Smooth muscle cell of trachea (primary cell): Measurements from ENCODE around the gene GJC3. TPM values are rescaled to one million over a fixed set of nuclear protein-coding genes. Genes with fewer than 3 reads are reported as not detected.

ENCODE experiments used
- total RNA-seq: library from RNA; depleted of rRNA; stranded (reverse); fragments of >200 nt; gene quantifications from 2 replicates; pipeline ENCODE4 v1.2.1, GENCODE V29; 2014

The GJC3 gene
- not detected in 2 replicates for total RNA-seq

GRCh38 chr7:99928994-99929729, at the start of gene GJC3:
Gene GJC3, minus strand, starts transcription at chr7:99929620. Its CDS starts 0 bp downstream, at chr7:99929620.

GRCh38 chr7:99975782-99976521, 46.5 kb upstream of the GJC3 start, which contains the start of gene AZGP1:
Gene AZGP1, minus strand, starts transcription at chr7:99976031. Its CDS starts 11 bp downstream, at chr7:99976020.

GRCh38 chr7:99918959-99919813, 10.2 kb downstream of the GJC3 start, which contains the start of gene TRIM4:
Gene TRIM4, minus strand, starts transcription at chr7:99919530. Its CDS starts 129 bp downstream, at chr7:99919401.

GRCh38 chr7:99876933-99877332, 52.5 kb downstream of the GJC3 start, which contains the start of gene OR2AE1:
Gene OR2AE1, minus strand, starts transcription at chr7:99877033. Its CDS starts 0 bp downstream, at chr7:99877033.

Other genes with a start within 250 kb of the GJC3 start
- 0.17 and 0.44 TPM in 2 replicates for gene CYP3A5, start 249.6 kb downstream of the GJC3 start, total RNA-seq
- gene CYP3A7, start 194.4 kb downstream of the GJC3 start, total RNA-seq: 0.33 TPM in 1 of 2 replicates, not detected in the other
- not detected in 2 replicates for gene CYP3A4, start 145.4 kb downstream of the GJC3 start, total RNA-seq
- not detected in 2 replicates for gene CYP3A43, start 101.6 kb downstream of the GJC3 start, total RNA-seq
- gene OR2AE1, start 52.6 kb downstream of the GJC3 start, total RNA-seq: not detected in 2 replicates
- gene TRIM4, start 10.1 kb downstream of the GJC3 start, total RNA-seq: 38.3 and 46.0 TPM in 2 replicates
- gene AZGP1, start 46.4 kb upstream of the GJC3 start, total RNA-seq: not detected in 2 replicates
- gene ZKSCAN1, start 86.0 kb upstream of the GJC3 start, total RNA-seq: 44.7 and 48.1 TPM in 2 replicates
- 10.2 and 13.9 TPM in 2 replicates for gene ZSCAN21, start 120.2 kb upstream of the GJC3 start, total RNA-seq
- 24.9 and 32.3 TPM in 2 replicates for gene ZNF3, start 152.1 kb upstream of the GJC3 start, total RNA-seq
- gene COPS6, start 159.3 kb upstream of the GJC3 start, total RNA-seq: 74.6 and 113 TPM in 2 replicates
- gene MCM7, start 171.8 kb upstream of the GJC3 start, total RNA-seq: 16.7 and 118 TPM in 2 replicates
- 33.2 and 53.1 TPM in 2 replicates for gene AP4M1, start 172.0 kb upstream of the GJC3 start, total RNA-seq
- gene TAF6, start 189.7 kb upstream of the GJC3 start, total RNA-seq: 65.5 and 69.7 TPM in 2 replicates
- gene CNPY4, start 190.0 kb upstream of the GJC3 start, total RNA-seq: 31.3 and 37.7 TPM in 2 replicates
- 2.5 and 3.6 TPM in 2 replicates for gene MBLAC1, start 197.3 kb upstream of the GJC3 start, total RNA-seq
- 59.9 and 108 TPM in 2 replicates for gene LAMTOR4, start 219.3 kb upstream of the GJC3 start, total RNA-seq
- 4.8 and 7.1 TPM in 2 replicates for gene TRAPPC14, start 229.1 kb upstream of the GJC3 start, total RNA-seq
- 4.1 and 12.7 TPM in 2 replicates for gene GAL3ST4, start 239.0 kb upstream of the GJC3 start, total RNA-seq
- gene GPC2, start 247.8 kb upstream of the GJC3 start, total RNA-seq: 1.8 and 2.6 TPM in 2 replicates
- gene STAG3, start 248.3 kb upstream of the GJC3 start, total RNA-seq: 0.66 and 1.6 TPM in 2 replicates